Osteoblast (primary cell): ENCODE measurements around the gene AS3MT. TPM values are rescaled to one million over a fixed set of nuclear protein-coding genes. Genes with fewer than 3 reads are reported as not detected.
A peak's percentile ranks its signal among the peaks of the same experiment; 100 is the strongest.

ENCODE experiments used
- DNase-seq: peaks from one replicate; pipeline ENCODE4 v3.0.0; 2011; ENCODE audit warnings: low spot score, mixed read lengths; ENCODE audit not compliant: insufficient read length; ENCODE audit errors: missing footprints
- H2AFZ ChIP-seq: 2 replicates; pipeline ENCODE4 v1.6.0; 2011; ENCODE audit warnings: mild to moderate bottlenecking, low read length
- H3K27ac ChIP-seq: 2 replicates; pipeline ENCODE4 v1.5.1; 2011; ENCODE audit warnings: mild to moderate bottlenecking, low read depth, low read length, moderate library complexity
- H3K27me3 ChIP-seq: 2 replicates; pipeline ENCODE4 v1.6.0; 2012; ENCODE audit warnings: mild to moderate bottlenecking, control low read depth, inconsistent platforms, low read length, moderate library complexity; ENCODE audit not compliant: insufficient read depth
- H3K36me3 ChIP-seq: 2 replicates; pipeline ENCODE4 v1.5.1; 2011; ENCODE audit warnings: mild to moderate bottlenecking, low read length, control low read depth, moderate library complexity; ENCODE audit not compliant: insufficient read depth
- H3K4me1 ChIP-seq: 2 replicates; pipeline ENCODE4 v1.5.1; 2011; ENCODE audit warnings: mild to moderate bottlenecking, low read length, control low read depth, moderate library complexity; ENCODE audit not compliant: insufficient read depth
- H3K4me2 ChIP-seq: 2 replicates; pipeline ENCODE4 v1.6.0; 2011; ENCODE audit warnings: mild to moderate bottlenecking, low read length; ENCODE audit not compliant: insufficient read depth
- H3K4me3 ChIP-seq: fragments of 200-600 bp; sonication (generic); 3 replicates; pipeline ENCODE4 v1.5.1; 2012; ENCODE audit warnings: mild to moderate bottlenecking, low read length, inconsistent platforms; ENCODE audit not compliant: insufficient read depth
- H3K79me2 ChIP-seq: 2 replicates; pipeline ENCODE4 v1.6.0; 2012; ENCODE audit warnings: mild to moderate bottlenecking, low read length, control low read depth, inconsistent platforms; ENCODE audit not compliant: insufficient read depth
- H3K9me3 ChIP-seq: 2 replicates; pipeline ENCODE4 v1.5.1; 2011; ENCODE audit warnings: low read depth, low read length, control low read depth
- H4K20me1 ChIP-seq: 2 replicates; pipeline ENCODE4 v1.6.0; 2012; ENCODE audit warnings: mild to moderate bottlenecking, low read length, control low read depth; ENCODE audit not compliant: insufficient read depth
- total RNA-seq: library from RNA; depleted of rRNA; stranded (reverse); fragments of >200 nt; gene quantifications from 2 replicates; pipeline ENCODE4 v1.2.3, GENCODE V29; 2012
- TF ChIP-seq, protein P1 (sequence below): IDR thresholded peaks from 2 replicates; pipeline ENCODE4 v1.5.1; 2011; ENCODE audit warnings: mild to moderate bottlenecking, low read depth, low read length, moderate library complexity; ENCODE audit errors: extremely low read depth

AS3MT gene
- total RNA-seq, 1 donor = 6.2 TPM

DNA sequence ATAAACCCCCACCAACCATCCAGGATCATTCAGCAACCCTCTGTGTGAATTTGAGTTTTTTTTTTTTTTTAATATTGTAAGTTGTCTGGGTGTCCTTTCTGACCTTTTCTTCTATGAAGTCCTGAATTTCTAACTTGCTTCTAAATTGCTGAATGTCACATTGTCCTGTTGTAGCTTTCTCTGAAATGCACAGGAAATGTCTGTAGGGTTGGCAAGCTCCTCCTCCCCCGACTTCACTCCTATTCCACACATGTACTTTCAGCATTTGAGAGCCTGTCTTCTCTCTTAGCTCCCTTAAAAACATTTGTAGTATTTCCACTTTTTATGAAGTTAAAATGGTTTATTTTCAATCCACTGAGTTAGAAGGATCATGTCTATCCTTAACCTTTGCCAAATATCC lies 45.5 kb downstream of the AS3MT start:
- DNase-seq = no peak
- Histone ChIP-seq H3K27me3 (peaks cover 12% of the 10 kb centered on the region), H2AFZ (no peak overlapping the region), H3K4me2 (no peak overlapping the region), H3K79me2 (peaks cover 4% of the 10 kb centered on the region), H4K20me1 (no peaks in the 10 kb centered on the region), H3K36me3 (no peaks in the 10 kb centered on the region), H3K4me3 (no peak overlapping the region), H3K27ac (no peak overlapping the region), H3K4me1 (peaks cover 7% of the 10 kb centered on the region), H3K9me3 (no peaks in the 10 kb centered on the region)
- TF ChIP-seq, protein P1, sequence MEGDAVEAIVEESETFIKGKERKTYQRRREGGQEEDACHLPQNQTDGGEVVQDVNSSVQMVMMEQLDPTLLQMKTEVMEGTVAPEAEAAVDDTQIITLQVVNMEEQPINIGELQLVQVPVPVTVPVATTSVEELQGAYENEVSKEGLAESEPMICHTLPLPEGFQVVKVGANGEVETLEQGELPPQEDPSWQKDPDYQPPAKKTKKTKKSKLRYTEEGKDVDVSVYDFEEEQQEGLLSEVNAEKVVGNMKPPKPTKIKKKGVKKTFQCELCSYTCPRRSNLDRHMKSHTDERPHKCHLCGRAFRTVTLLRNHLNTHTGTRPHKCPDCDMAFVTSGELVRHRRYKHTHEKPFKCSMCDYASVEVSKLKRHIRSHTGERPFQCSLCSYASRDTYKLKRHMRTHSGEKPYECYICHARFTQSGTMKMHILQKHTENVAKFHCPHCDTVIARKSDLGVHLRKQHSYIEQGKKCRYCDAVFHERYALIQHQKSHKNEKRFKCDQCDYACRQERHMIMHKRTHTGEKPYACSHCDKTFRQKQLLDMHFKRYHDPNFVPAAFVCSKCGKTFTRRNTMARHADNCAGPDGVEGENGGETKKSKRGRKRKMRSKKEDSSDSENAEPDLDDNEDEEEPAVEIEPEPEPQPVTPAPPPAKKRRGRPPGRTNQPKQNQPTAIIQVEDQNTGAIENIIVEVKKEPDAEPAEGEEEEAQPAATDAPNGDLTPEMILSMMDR = no peak

- Histone ChIP-seq H4K20me1 (no peaks in the 10 kb centered on the region), H3K4me1 (peaks cover 14% of the 10 kb centered on the region), H3K4me2 (no peak overlapping the region), H3K9me3 (no peaks in the 10 kb centered on the region), H3K36me3 (no peaks in the 10 kb centered on the region), H3K79me2 (peaks cover 4% of the 10 kb centered on the region), H2AFZ (no peak overlapping the region), H3K4me3 (no peak overlapping the region), H3K27ac (no peak overlapping the region), H3K27me3 (peaks cover 19% of the 10 kb centered on the region)
- DNase-seq = no peak
- TF ChIP-seq, protein P1 = no peak
Observed at GRCh38 chr10:102916173-102916572, 46.9 kb downstream of the AS3MT start.

DNA sequence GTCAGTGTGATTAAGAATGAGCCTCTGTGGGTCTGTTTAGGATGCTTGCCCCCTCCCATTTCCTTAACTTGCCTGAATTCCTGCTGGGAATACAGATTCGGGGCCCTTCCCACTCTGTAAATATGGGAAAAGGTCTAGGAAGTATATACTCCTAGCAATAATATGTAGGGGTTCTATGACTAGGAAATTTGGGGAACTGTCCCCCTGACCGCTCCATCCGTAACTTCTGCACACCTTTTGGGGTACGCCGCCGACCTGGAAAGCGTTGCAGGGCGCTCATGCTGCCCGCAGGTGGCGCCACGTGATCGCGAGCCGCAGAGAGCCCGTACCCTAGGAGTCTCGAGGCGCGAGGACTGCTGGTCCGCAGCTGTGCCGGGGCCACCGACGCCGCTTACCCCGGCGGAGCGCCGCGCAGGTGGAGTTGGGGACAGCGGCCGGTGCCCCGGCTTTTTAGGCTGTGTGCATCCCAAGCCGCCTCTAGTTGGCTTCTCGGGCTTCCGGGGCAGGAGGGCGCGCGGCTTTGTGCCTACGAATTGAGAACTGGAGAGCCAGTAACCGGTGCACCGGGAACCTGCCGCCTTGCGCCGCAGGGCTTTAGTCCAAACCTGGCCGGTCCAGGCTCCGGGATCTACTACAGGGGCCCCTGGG lies 48.2 kb downstream of the AS3MT start:
- H3K79me2 ChIP-seq = peaks cover 4% of the 10 kb centered on the region
- H3K9me3 ChIP-seq = no peaks in the 10 kb centered on the region
- H2AFZ ChIP-seq = peak overlapping the region; percentile 77
- H3K27me3 ChIP-seq = peaks cover 15% of the 10 kb centered on the region
- TF ChIP-seq, protein P1 = peak; percentile 89
- peak overlapping the region; percentile 78 for H3K27ac ChIP-seq
- H3K4me1 ChIP-seq = peaks cover 14% of the 10 kb centered on the region
- no peaks in the 10 kb centered on the region for H3K36me3 ChIP-seq
- H3K4me2 ChIP-seq = peak overlapping the region; percentile 93
- DNase-seq = peak; percentile 89
- H3K4me3 ChIP-seq = peak overlapping the region; percentile 99
- H4K20me1 ChIP-seq = no peaks in the 10 kb centered on the region

DNA sequence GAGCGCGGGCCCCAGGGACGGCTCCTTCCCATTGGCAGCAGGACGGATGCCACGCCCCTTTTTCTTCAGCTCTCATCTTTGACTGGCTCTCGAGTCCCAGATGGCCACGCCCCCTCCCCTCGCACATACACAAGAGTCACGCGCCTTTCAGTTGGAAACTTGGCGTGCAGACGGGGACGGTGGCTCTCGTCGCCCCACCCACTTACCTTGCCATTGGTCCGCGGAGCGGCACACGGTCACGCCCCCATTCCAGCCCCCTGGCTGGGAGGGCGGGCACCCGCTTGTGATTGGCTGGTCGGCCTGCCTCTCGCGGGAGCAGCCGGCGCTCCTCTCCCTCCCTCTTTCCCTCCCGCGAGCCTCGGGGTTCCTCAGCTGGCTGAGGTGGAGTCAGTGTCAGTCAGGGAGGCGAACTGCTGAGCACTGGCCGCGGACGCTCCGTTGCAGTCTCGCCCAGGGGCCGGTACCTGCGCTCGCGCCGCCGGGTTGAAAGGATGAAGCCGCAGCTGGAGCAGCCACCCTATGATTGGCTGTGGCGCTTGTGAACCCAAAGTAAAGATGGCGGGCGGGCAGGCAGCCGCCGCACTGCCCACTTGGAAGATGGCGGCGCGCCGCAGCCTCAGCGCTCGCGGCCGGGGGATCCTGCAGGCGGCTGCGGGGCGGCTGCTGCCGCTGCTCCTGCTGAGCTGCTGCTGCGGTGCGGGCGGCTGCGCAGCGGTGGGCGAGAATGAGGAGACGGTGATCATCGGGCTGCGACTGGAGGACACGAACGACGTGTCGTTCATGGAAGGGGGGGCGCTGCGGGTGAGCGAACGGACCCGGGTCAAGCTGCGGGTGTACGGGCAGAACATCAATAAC lies 48.9 kb downstream of the AS3MT start, which contains the start of gene CNNM2:
CNNM2 (plus strand) TSS at position 333 of the 855 bp plus-strand sequence; CDS start at position 520, 187 bp downstream.
- Histone ChIP-seq H3K9me3 (no peaks in the 10 kb centered on the region), H3K4me1 (peaks cover 14% of the 10 kb centered on the region), H3K4me2 (peak within 1 kb of the TSS; percentile 93), H3K79me2 (peaks cover 4% of the 10 kb centered on the region), H3K36me3 (no peaks in the 10 kb centered on the region), H4K20me1 (no peaks in the 10 kb centered on the region), H2AFZ (peak within 1 kb of the TSS; percentile 99), H3K4me3 (peak within 1 kb of the TSS; percentile 99), H3K27me3 (peaks cover 15% of the 10 kb centered on the region), H3K27ac (peak within 1 kb of the TSS; percentile 91)
- peak; percentile 99 for DNase-seq
- TF ChIP-seq, protein P1 = no peak
